ENCODE measurements around the gene TMEM45B.
"Not testable (repeated sequence)": the region's sequence is repeated elsewhere in the genome, so short reads cannot be mapped to it uniquely, and the experiment has no call there.

TMEM45B gene

DNA sequence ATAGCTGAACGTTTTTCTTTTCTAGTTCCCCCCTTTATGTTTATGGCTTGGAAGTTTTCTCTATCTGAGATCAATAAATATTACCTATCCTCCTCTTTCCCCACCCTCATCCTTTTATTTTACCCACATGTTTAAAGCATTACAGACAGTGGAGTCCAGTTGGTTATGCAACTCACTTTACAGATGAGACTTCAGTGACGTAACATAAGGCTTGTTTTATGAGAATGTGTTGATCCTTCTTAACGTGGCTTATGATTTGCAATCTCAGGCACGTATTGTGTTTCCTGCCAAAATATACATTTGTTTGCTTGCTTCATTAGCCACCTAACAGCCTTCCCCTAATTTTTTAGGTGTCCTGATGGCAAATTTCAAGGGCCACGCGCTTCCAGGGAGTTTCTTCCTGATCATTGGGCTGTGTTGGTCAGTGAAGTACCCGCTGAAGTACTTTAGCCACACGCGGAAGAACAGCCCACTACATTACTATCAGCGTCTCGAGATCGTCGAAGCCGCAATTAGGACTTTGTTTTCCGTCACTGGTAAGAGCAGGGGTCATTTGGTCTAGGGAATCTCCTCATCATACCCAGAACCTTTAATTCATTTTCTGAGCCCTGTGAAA is 36.6 kb downstream of the TMEM45B start:
- DNase-seq (ENCODE audit: low read depth in 3 of 3) = no peak

DNA sequence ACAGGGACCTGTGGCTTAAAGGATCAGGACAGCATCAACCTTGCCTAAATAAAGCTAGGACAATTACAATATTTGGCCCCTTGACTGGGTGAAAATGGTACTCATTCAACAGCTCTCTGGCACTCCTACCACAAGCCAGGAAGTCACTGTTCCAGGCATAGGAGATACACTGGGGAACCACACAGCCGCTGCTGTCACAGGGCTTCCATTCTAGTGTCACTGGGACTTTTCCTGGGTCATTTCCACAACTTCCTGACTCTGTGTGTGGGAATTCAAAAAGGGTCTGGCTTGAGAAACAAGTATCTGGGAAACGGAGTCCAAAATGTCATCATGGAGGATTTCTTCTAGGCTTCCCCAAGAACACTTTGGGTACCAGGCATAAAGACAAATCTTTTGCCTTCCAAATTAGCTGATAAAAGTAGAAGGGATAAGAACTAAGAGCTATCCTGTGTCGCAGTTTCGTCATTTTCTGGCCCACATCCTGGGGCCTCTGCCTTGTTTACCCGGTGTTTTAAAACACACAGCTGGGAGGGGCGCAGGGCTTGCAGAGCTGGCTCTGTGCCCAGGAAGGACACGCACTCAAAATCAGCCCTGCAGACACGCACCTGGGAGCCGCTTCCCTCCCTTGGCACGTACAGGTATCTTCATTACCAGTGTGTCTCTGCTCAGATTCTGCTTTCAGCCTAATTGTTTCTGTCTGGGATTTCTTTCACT is 38.0 kb downstream of the TMEM45B start:
- DNase-seq (ENCODE audit: low read depth in 3 of 3) = peak in 2 of 3 donors; percentile 8 to 10

DNA sequence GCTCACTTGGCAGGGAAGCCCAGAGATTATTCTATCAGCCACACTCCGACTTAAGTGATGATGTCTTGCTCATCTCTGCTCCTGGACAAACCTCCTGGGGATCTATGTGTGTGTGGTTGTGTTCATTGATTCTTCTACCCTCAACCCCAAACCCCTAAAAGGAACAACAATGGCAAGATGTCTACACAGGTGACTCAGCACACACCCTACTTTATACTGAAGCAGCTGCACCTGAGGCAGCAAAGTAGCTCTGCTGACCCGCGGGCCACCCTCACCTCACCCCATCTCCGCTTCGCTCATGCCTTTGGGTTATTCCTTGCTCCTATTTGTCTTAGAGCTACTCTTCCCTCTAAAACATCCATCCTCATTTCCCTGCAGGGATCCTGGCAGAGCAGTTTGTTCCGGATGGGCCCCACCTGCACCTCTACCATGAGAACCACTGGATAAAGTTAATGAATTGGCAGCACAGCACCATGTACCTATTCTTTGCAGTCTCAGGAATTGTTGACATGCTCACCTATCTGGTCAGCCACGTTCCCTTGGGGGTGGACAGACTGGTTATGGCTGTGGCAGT is 38.7 kb downstream of the TMEM45B start:
- no peak for DNase-seq (ENCODE audit: low read depth in 3 of 3)

DNA sequence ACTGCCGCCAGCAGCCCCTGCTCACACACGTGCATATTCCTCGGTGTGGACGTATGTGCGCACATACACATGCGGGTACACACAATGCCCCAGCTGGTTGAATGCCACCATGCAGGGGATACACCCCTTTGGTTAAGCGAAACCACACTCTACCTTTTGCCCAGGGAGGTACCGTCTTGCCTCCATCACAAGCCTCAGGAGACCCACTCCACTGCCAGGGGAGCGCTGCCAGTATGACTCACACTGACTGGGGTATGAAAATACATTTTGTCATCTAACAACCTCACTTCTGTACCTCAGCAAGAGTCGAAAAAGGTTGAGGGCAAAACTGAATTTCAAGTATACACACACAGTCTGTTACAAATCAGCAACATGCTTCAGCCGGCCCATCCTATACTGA is 39.4 kb downstream of the TMEM45B start:
- no peak for DNase-seq (ENCODE audit: low read depth in 3 of 3)

DNA sequence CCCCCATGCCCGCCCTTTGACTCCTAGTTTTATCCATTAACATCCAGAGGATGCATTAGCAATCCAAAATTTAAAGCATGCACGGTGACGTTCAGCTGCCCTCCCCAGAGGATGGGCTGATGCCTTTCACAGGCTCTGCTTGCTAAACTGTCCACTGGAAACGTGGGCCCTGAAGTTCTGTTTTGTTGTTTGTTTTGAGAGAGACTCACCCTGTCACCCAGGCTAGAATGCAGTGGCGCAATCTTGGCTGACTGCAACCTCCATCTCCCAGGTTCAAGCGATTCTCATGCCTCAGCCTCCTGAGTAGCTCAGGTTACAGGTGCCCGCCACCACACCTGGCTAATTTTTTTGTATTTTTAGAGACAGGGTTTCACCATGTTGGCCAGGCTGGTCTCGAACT is 40.4 kb downstream of the TMEM45B start:
- no peak for DNase-seq (ENCODE audit: low read depth in 3 of 3)

DNA sequence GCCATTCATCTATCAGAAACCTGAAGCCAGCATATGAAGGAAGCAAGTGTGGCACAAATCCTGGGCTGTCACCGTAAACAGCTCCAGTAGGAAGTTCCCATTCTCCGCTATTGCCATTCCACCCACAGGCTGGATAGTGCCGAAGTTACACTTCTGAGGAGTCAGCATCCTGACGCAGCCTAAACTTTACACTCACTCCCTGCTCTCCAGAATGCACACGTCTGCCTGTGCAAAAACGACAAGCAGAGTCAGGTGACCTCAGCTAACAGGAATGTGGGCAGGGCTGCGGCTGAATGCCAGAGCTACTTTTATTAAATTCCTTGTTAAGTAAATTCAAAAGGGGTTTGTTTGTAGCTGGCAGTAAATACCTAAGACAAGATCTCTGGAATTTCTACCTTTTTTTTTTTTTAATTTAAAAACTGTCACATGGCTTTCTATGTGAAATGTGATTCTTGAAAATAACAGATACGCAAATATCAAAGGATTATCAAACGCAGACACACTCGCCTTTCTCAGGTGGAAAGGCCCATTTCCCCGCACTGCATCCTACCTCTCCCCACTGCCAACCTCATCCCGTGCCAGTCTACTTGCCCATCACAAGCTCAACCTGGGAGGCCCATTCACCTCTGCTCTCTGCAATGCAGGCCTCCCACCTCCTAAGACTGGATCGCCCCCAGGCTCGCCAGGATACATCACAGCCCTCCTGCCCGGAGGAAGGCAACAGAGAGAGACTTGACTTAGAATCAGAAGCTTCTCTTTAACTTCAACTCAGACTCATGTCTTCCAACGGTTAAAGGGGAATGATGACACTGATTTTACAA is 46.3 kb downstream of the TMEM45B start:
- no peak for DNase-seq (ENCODE audit: low read depth in 3 of 3)

DNA sequence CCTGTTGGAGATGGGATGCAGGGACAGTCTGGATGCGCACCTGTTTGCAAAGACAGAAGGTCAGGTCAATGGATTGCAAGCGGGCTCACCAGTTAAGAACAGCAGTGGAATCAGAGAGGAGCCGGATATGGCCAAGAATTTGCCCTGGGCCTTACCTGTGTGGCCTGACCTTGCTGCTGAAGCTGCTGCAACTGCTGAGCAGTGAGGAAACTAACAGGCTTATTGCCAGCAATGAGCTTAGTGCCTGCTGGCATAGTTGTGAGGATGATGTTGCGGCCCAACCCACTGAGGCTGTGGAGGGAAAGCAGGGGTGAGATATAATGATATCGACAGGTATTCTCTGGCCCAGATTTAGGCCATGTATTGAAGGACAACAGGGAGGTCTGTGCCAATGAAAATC is 49.2 kb downstream of the TMEM45B start:
- no peak for DNase-seq (ENCODE audit: low read depth in 3 of 3)

DNA sequence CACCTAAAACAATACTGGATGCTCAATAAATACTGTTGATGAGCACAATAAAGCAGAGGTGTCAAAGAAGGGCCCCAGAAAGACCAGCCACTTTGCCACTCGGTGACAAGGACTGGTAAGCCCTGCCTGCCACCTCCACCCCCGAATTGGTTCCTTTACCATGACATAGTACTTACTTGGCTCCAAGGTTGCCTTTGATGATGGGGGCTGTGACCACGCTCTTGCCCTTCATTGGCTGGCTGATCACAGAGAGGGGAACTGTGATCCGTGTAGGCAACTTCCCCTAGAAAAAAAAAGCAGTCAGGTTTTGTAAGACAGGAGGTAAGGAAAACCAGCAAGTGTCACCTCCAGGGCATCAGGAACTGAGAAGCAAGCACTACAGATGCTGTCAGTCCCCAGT is 50.1 kb downstream of the TMEM45B start:
- DNase-seq (ENCODE audit: low read depth in 3 of 3) = no peak

DNA sequence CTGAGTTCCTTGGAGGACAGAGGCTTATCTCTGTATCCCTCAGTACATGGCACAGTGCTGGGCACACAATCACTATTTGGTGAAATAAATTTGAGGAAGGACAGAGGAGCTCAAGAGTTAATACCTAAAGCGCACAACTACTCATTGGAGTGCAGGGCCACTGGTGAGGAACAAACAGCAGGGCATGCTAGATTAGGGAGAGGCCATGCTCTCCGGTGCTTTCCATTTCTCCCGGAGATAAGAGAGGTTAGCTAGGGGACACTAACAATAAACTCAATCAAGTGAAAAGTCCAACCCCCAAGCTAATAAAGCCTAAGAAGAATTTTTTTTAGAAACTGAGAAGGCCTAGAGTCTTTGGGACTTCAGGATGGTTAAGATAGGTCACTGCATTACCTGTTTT is 50.7 kb downstream of the TMEM45B start:
- no peak for DNase-seq (ENCODE audit: low read depth in 3 of 3)

DNA sequence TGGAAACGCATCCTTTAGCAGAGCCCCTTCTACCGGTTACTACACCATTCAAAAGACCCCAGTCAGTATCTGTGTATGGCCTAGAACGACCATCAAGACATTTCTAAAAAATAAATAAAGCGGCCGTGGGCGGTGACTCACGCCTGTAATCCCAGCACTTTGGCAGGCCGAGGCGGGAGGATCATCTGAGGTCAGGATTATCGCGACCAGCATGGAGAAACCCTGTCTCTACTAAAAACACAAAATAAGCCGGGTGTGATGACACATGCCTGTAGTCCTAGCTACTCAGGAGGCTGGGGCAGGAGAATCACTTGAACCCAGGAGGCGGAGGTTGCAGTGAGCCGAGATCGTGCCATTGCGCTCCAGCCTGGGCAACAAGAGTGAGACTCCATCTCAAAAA is 53.0 kb downstream of the TMEM45B start:
- DNase-seq (ENCODE audit: low read depth in 3 of 3) = not testable (repeated sequence)

DNA sequence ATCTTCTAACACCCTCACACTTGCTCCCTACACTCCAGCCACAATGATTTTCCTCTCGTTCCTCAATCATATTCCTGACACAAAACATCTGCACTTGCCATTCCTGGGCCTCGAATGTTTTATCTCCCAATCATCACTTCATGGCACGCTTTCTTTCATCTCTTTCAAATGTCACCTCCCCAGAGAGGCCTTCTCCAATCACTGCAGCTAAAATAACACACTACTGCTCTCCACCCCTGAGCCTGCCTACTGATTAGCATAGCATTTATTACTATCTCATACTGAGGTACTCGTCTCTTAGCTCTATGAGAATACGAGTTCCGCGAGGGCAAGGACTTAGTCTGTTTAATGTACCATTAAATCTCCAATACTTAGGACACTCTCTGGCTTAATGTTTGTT is 56.3 kb downstream of the TMEM45B start:
- DNase-seq (ENCODE audit: low read depth in 3 of 3) = no peak

DNA sequence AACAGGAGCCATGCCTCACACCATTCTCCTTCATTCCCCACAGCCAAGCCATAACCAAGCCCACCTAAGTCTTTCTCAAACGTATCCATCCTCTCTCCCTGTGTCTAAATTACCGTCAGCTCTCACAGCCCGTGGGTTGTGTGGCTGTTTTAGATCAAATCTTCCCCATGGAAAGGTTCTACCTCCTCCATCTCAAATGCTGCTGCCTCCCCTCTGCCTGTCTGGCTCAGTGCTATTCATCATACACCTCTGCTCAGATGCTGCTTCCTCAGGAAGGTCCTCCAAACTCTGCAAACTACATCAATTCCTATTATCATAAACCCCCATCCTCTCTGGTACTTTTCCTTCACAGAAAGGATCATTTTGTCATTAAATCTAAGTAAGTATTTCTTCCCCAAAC is 64.7 kb downstream of the TMEM45B start:
- no peak for DNase-seq (ENCODE audit: low read depth in 3 of 3)

DNA sequence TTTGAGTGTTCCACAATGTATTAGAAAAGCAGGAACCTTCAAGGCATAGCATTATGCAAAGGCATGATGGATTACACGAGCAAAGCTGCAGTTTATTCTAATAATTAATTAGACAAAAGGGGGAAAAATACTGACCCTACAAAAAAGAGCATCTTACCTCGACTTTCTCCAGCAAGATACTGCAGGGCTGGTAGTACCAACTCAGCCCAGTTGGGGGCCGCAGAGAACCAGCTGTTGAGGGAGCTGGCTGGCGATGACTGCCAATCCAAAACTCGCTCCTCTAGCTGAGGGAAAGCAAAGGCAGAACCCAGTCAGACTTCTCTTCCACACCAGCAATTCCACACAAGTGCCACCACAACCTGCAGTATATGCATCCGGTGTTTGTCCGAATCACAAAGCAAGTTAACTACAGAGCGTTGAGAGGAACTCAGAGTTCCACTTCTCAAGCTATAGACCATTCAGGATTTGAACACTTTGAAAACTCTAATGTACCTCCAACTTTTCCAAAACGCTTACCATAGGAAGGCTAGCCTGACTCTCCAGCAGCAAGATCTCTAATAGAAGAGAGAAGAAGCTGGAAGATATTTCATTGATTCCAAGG is 66.0 kb downstream of the TMEM45B start:
- DNase-seq (ENCODE audit: low read depth in 3 of 3) = peak in 1 of 3 donors; percentile 29

DNA sequence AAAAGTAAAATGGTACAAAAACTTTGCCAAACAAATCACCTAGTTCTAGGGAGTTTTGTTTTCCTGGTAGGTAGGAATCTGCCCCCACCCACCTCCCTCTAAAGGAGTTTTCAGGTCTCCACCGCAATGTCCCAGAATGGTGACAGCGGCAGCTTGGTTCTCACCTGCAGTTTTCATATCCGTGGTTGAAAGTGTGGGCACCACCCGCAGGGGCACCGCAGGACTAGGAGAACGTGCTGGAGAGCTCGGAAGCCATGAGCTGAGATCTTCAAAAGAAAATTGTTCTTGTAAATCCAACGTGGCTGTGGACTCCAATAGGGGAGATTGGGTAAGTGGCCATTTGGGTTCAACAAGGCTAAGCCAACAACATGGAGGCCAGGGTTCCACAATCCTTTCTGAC is 68.9 kb downstream of the TMEM45B start:
- no peak for DNase-seq (ENCODE audit: low read depth in 3 of 3)

DNA sequence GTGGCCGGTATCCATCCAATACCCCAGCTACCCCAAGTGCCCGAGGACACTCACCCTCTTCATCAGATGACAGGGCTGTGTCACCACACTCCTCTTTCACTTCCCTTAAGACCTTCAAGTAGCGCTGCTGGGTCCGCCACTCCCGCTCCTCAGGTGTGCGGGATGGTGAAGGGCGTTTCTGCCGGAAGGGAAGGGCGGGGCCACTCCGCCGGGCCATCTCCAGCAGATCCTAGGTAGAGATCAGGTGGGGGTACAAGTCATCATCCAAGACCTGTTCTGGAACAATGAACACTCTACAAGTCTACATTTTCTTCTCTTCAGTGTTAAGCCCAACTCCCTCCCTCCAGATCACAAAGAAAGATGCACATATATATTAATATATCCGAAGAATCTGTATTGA is 69.7 kb downstream of the TMEM45B start:
- no peak for DNase-seq (ENCODE audit: low read depth in 3 of 3)

DNA sequence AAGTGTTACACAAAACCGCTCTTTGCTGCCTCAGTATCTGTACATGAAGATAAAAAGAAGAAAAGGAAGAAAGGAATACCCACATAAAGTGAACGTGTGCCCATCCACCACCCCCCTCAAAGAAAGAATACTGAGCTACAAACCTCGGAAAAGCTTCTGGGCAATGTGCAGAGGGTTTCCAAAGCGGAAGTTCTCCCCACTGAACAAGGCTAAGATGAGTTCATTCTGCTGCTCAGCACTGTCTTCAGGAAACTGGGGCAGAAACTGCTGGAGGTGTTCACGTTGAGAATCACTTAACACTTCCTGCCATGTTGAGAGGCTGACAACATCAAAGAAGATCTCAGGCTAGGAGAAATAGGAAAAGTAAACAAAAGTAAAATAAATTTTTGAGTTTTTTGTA is 72.8 kb downstream of the TMEM45B start:
- no peak for DNase-seq (ENCODE audit: low read depth in 3 of 3)

DNA sequence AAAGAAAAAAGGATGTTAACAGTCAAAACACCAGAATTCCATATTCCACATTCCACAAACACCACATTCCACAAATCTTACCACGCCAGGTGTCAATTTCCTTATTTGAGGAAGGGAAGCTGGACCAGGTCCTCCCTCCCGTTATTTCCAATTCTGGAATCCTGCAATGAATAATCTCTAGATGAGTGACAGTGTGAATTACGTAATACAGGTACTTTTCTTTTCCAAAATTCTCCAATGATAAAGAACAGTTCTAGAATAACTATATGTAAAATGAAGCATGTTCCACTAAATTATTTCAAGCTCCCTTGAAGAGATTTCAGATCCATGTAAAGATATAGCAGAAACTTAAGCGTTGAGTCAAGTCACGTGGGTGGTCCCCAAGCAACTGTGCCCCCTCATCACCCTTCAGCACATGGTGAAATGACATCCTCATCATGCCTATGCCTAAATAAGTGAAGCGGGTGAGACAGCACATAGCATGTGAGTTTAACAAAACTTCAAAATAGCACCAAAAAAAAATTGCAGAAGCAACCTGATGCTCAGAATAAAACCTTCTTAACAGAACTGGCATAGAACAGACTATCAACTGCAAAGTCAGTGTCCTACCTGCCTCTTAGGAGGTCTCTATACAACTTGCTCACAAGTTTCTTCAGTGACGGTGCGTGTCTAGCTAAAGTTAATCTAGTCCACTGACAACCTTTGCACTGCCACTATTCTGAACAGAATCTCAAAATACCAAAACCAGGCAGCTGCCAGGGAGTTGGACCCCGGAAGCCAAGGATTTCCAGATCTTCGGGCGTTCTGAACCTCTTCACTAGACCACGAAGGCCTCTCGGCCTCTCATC is 78.9 kb downstream of the TMEM45B start:
- DNase-seq (ENCODE audit: low read depth in 3 of 3) = peak in 1 of 3 donors; percentile 7

DNA sequence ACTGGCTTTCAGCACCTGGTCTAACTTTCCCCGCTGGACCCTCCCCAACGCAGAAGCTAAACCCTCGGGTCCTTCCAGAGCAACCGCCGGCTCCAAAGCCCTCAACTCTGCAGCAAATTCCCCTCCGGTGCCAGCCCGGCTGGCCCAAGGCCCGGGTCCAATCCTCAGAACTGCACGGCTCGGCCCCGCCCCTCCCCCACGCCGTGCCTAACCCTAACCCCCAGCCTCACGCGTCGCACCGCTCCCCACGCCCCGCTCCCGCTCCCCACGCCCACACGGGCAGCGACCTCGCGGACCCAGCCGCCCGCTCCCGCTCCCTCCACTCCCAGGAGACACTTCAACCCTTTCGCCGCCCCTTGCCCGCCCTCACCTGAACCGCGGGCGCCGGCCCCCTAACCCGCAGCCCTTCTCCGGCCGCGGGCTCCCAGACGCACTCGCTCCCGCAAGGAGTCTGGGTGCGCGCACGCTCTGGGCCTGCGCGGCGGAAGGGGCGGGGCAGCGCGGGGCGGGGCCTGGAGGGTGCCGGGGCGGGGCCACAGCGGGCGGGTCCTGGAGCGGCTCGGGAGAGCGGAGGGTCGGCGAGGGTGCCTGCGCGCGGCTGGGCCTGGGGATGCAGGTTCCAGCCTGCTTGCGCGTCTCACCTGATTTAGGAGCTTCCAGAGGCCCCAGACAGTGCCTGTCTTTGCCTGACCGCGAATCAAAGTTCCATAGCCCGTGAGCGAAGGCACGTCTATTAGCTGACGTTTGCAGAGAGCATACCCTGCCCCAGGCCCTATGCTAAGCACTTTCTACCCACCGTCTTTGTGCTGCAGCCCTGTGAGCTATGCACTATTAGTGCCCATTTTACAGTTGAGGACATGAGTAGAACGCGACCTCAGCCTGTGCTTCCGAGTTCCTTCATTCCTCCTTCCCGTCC is 79.7 kb downstream of the TMEM45B start, which contains the start of gene NFRKB:
NFRKB (minus strand) TSS at position 453 of the 916 bp plus-strand sequence. CDS start 2,729 bp downstream, outside the sequence.
- peak; percentile 71 to 87 (median 76) for DNase-seq (ENCODE audit: low read depth in 3 of 3)

DNA sequence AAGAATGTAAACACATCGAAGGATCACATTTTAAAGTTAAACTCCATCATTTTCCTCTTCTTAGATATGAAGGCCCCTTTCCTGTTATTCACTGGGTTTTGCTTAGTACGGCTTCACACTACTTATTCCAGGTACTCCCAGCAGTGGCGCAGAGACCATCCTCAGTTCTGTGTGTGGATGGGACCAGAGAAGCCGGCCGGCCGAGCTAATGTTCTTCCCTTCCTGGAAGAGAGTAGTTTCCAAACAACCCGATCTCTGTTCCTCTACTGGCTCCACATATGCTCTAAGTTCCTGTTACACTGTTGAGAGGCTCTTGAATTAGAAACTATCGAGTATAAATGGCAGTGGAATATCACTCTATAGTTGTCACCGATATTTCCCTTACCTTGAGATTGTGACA is 80.4 kb downstream of the TMEM45B start:
- DNase-seq (ENCODE audit: low read depth in 3 of 3) = no peak

DNA sequence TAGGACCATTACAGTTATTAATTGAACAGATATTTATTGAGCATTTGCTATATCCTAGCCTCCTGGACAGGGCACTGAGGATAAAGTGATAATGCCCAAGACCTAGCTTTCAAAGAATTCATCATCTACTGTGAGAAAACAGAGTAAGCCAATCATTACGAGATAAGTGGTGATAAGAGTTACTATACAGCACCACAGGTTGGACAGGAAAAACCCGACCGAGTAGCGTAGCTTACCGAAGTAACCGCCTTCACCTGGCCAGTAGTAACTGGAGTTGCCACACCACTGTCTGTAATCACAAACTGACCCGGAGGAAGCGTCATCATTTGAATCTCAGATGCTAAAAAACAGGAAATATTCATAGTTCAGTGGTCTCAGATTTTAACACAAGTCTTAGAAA is 89.8 kb downstream of the TMEM45B start:
- DNase-seq (ENCODE audit: low read depth in 3 of 3) = no peak
